GM18907 (cell line): Measurements from ENCODE around the gene HID1.

Source experiments
- ATAC-seq: cut with Tn5 transposase; IDR thresholded peaks from one replicate; pipeline ENCODE4 v1.9.1; 2021; ENCODE audit warnings: mild to moderate bottlenecking, moderate library complexity; ENCODE audit not compliant: unreplicated experiment

HID1 gene

GRCh38 chr17:74903034-74903433 is 69.5 kb downstream of the HID1 start:
- no peak for ATAC-seq

GRCh38 chr17:74901353-74902135 is 71.0 kb downstream of the HID1 start:
- no peak for ATAC-seq
